ENCODE data around the gene OARD1. TPM values are rescaled to one million over a fixed set of nuclear protein-coding genes. Genes with fewer than 3 reads are reported as not detected.
"Not testable (repeated sequence)": the region's sequence is repeated elsewhere in the genome, so short reads cannot be mapped to it uniquely, and the experiment has no call there.

OARD1 gene
- total RNA-seq, 4 donors from 2014 or later: 12.3 to 25.6 (median 17.3) TPM

GRCh38 chr6:41023114-41023513 lies 49.0 kb downstream of the OARD1 start:
- TF ChIP-seq POLR2A (IDR thresholded peaks at IDR 0.05) (no peak), EP300 (IDR thresholded peaks at IDR 0.05) (no peak), CTCF (IDR thresholded peaks at IDR 0.05) (no peak)
- H3K27ac ChIP-seq: no peak overlapping the region
- 95% methylated on average over 3 of the region's 3 CpGs for WGBS, 2 donors

GRCh38 chr6:41022294-41022693 lies 49.9 kb downstream of the OARD1 start:
- DNase-seq (ENCODE audit: low spot score in 2 of 2): no peak
- TF ChIP-seq EP300 (IDR thresholded peaks at IDR 0.05) (no peak), CTCF (IDR thresholded peaks at IDR 0.05) (no peak), POLR2A (IDR thresholded peaks at IDR 0.05) (no peak)
- Histone ChIP-seq H3K27ac (no peak overlapping the region), H3K9me3 (peaks cover 0 to 5% (median 0%) of the 10 kb centered on the region in 4 donors), H3K4me1 (peaks cover 0 to 4% (median 1%) of the 10 kb centered on the region in 4 donors), H3K36me3 (no peaks in the 10 kb centered on the region), H3K4me3 (no peak overlapping the region), H3K27me3 (no peaks in the 10 kb centered on the region)

More at GRCh38 chr6:41023114-41023513, 49.0 kb downstream of the OARD1 start:
- H3K36me3 ChIP-seq: no peaks in the 10 kb centered on the region
- H3K27me3 ChIP-seq: no peaks in the 10 kb centered on the region
- H3K4me1 ChIP-seq: peaks cover 0 to 11% (median 8%) of the 10 kb centered on the region in 4 donors
- peaks cover 0 to 3% (median 0%) of the 10 kb centered on the region in 4 donors for H3K9me3 ChIP-seq
- H3K4me3 ChIP-seq: no peak overlapping the region
- no peak for DNase-seq (ENCODE audit: low spot score in 2 of 2)

GRCh38 chr6:41021832-41022231 lies 50.3 kb downstream of the OARD1 start:
- DNase-seq (ENCODE audit: low spot score in 2 of 2): no peak
- H3K4me3 ChIP-seq: no peak overlapping the region
- H3K27me3 ChIP-seq: no peaks in the 10 kb centered on the region
- H3K27ac ChIP-seq: no peak overlapping the region
- H3K36me3 ChIP-seq: no peaks in the 10 kb centered on the region
- TF ChIP-seq POLR2A (IDR thresholded peaks at IDR 0.05): no peak
- no peak for TF ChIP-seq EP300 (IDR thresholded peaks at IDR 0.05)
- no peak for TF ChIP-seq CTCF (IDR thresholded peaks at IDR 0.05)
- H3K9me3 ChIP-seq: peaks cover 0 to 5% (median 0%) of the 10 kb centered on the region in 4 donors
- no peaks in the 10 kb centered on the region for H3K4me1 ChIP-seq
- WGBS, 2 donors: 64 to 93% methylated on average over 3 of the region's 3 CpGs

- TF ChIP-seq EP300 (IDR thresholded peaks at IDR 0.05): no peak
- no peak for TF ChIP-seq CTCF (IDR thresholded peaks at IDR 0.05)
- no peak for TF ChIP-seq POLR2A (IDR thresholded peaks at IDR 0.05)
- 83 to 100% methylated on average over 1 of the region's 1 CpG for WGBS, 2 donors
- Histone ChIP-seq H3K4me1 (no peaks in the 10 kb centered on the region), H3K27ac (no peak overlapping the region), H3K36me3 (no peaks in the 10 kb centered on the region), H3K4me3 (no peak overlapping the region), H3K27me3 (no peaks in the 10 kb centered on the region), H3K9me3 (peaks cover 0 to 5% (median 0%) of the 10 kb centered on the region in 4 donors)
- no peak for DNase-seq (ENCODE audit: low spot score in 2 of 2)
Observed at GRCh38 chr6:41017663-41018062, 54.5 kb downstream of the OARD1 start.

GRCh38 chr6:41015860-41016259 lies 56.3 kb downstream of the OARD1 start:
- 95 to 97% methylated on average over 5 of the region's 5 CpGs for WGBS, 2 donors
- not testable (repeated sequence) for H3K4me1 ChIP-seq; H3K4me3 ChIP-seq; DNase-seq (ENCODE audit: low spot score in 2 of 2); H3K36me3 ChIP-seq; H3K9me3 ChIP-seq; H3K27me3 ChIP-seq; H3K27ac ChIP-seq

- WGBS, 2 donors: 97 to 98% methylated on average over 4 of the region's 4 CpGs
- no peak for DNase-seq (ENCODE audit: low spot score in 2 of 2)
- no peaks in the 10 kb centered on the region for H3K27me3 ChIP-seq
- no peak overlapping the region for H3K27ac ChIP-seq
- H3K36me3 ChIP-seq: no peaks in the 10 kb centered on the region
- TF ChIP-seq POLR2A (IDR thresholded peaks at IDR 0.05): no peak
- no peak for TF ChIP-seq CTCF (IDR thresholded peaks at IDR 0.05)
- no peak for TF ChIP-seq EP300 (IDR thresholded peaks at IDR 0.05)
- no peaks in the 10 kb centered on the region for H3K4me1 ChIP-seq
- H3K4me3 ChIP-seq: no peak overlapping the region
- peaks cover 0 to 5% (median 0%) of the 10 kb centered on the region in 4 donors for H3K9me3 ChIP-seq
Observed at GRCh38 chr6:41014780-41015179, 57.4 kb downstream of the OARD1 start.
